UCSD-AML1 (cell line): ENCODE data around the gene PLPP1.

Source experiments
- DNase-seq: peaks from one replicate; lab custom pipeline; 2025; ENCODE audit not compliant: unreplicated experiment; lab: John Stamatoyannopoulos, UW

PLPP1 gene

GRCh38 chr5:55411876-55412275, 122.9 kb downstream of the PLPP1 start:
- DNase-seq: no peak

GRCh38 chr5:55410845-55411244, 123.9 kb downstream of the PLPP1 start:
- no peak for DNase-seq

- DNase-seq: no peak
Measured at GRCh38 chr5:55409775-55410174, 125.0 kb downstream of the PLPP1 start.

- no peak for DNase-seq
Measured at GRCh38 chr5:55407984-55408383, 126.8 kb downstream of the PLPP1 start.

- DNase-seq: no peak
Measured at GRCh38 chr5:55407059-55407684, 127.6 kb downstream of the PLPP1 start.

- no peak for DNase-seq
Measured at GRCh38 chr5:55406292-55406691, 128.5 kb downstream of the PLPP1 start.

- DNase-seq: no peak
Measured at GRCh38 chr5:55402199-55402598, 132.6 kb downstream of the PLPP1 start.

- DNase-seq: no peak
Measured at GRCh38 chr5:55393501-55394175, 141.1 kb downstream of the PLPP1 start.

- no peak for DNase-seq
Measured at GRCh38 chr5:55392669-55393068, 142.1 kb downstream of the PLPP1 start.

GRCh38 chr5:55391707-55392106, 143.1 kb downstream of the PLPP1 start:
- DNase-seq: no peak

- no peak for DNase-seq
Measured at GRCh38 chr5:55387865-55388264, 146.9 kb downstream of the PLPP1 start.

GRCh38 chr5:55386356-55386755, 148.4 kb downstream of the PLPP1 start:
- DNase-seq: no peak

- no peak for DNase-seq
Measured at GRCh38 chr5:55385846-55386245, 148.9 kb downstream of the PLPP1 start.

- no peak for DNase-seq
Measured at GRCh38 chr5:55385227-55385626, 149.5 kb downstream of the PLPP1 start.

- no peak for DNase-seq
Measured at GRCh38 chr5:55384072-55384471, 150.7 kb downstream of the PLPP1 start.

- DNase-seq: no peak
Measured at GRCh38 chr5:55383254-55383653, 151.5 kb downstream of the PLPP1 start.

GRCh38 chr5:55377810-55378209, 157.0 kb downstream of the PLPP1 start:
- no peak for DNase-seq
